SK-MEL-5 (cell line): ENCODE measurements around the gene MICAL2. TPM values are rescaled to one million over a fixed set of nuclear protein-coding genes. Genes with fewer than 3 reads are reported as not detected.

Source experiments
- DNase-seq: peaks from one replicate; pipeline ENCODE4 v3.0.0-alpha.2; 2016; ENCODE audit warnings: low read depth, low spot score
- in situ Hi-C: cut with HindIII; loops from 2 replicates; pipeline ENCODE4 v1.10.0; 2016; ENCODE audit warnings: low sequenced_read_pairs, high pct_unique_total_duplicates, low pct_unique_long_range_greater_than_20kb
- total RNA-seq: library from RNA; depleted of rRNA; stranded (reverse); fragments of >200 nt; shearing (Covaris generic); gene quantifications from 2 replicates; pipeline ENCODE4 v1.2.3, GENCODE V29; 2014

Gene MICAL2
- total RNA-seq, 1 experiment from 2014 or later, result 1.2 TPM

GRCh38 chr11:12155696-12156095 lies 45.3 kb downstream of the MICAL2 start:
- in situ Hi-C loops, result no loop called here
- no peak for DNase-seq

DNA sequence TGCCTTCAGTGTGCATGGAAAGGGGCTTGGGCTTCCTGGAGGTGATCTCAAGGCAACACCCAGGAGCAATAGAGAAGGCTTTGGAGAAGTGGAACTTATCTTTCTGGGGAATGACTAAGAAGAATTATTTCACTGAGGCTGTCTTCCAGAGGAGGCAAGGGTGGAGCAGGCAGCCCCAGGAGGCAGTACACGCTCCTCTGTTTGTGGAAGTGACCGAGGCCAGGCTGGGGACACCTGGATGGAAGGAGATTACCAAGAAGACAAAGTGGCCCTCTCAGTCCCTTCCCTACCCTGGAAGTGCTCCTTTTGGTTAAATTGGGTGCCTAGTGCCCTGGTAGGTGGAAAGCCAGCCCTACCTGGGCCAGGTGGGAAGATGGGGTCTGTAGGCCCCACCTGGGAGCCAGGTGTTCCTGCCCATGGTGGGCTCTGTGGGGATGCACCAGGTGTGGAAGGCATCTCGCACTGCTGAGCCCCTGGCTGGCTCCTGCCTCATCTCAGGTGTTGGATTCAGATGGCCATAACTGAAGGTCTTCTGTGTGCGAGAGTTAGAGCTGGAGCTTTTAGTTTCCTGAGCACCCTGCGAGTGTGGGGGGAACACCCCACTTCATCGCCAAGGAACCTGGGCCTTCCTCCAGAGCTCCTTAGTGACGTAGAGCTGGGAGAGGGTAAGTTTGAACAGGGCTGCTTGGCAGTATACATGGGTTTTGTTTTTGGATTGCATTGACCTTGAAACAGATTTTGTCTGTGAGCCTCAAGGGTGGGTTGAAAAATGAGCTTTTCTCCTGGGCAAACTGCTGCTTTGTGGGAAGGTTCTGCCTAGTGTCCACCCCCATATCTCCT lies 46.1 kb downstream of the MICAL2 start:
- in situ Hi-C loops, result no loop called here
- no peak for DNase-seq

DNA sequence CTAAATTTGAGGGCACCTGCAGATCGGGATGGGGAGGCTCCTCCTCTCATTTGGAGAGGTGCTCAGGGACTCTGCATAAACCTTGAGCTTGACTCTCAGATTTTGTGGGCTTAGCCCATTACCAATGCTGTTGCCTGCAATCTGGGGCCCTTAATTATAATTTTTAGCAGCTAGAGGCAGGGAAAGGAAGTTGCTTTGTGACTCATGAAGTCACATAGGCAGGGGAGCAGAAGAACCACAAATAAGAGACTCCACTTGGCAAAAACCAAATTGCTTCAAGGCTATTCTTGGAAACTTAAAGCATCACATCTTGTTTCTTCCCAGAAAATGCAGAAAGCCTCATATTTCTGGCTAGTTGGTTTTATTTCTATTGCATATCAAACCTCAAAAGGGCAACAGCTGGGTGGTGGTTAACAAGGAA lies 46.9 kb downstream of the MICAL2 start:
- no peak for DNase-seq
- in situ Hi-C loops, result no loop called here

DNA sequence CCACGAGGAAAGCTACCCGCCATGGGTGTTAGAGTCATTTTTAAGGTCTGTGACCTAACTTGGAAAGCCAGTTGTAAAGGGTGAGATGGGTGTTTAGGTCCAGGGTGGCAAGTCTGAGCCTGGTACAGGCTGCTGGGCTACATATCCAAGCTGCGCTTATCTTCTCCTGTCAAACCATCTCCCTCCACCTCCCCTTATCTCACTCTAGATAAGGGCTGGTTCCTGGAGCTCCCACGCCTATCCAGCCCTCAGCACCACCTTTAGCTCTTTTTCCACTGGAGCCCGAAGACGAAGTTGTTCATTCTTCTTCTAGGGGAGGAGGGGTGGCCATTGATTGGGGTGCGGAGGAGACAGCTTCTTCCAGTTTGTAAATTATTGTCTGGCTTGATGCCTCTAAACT lies 48.5 kb downstream of the MICAL2 start:
- in situ Hi-C loops, result no loop called here

GRCh38 chr11:12159351-12160099 lies 49.1 kb downstream of the MICAL2 start:
- in situ Hi-C loops, result loop anchor here (10.0 kb wide), 1 partner anchor 105 kb away; no protein-coding TSS in a partner anchor
- no peak for DNase-seq

More for the DNA sequence above, 48.5 kb downstream of the MICAL2 start:
- DNase-seq, result no peak

- in situ Hi-C loops, result loop anchor here (10.0 kb wide), 1 partner anchor 105 kb away; no protein-coding TSS in a partner anchor
Measured at GRCh38 chr11:12160231-12160630, 49.8 kb downstream of the MICAL2 start.

DNA sequence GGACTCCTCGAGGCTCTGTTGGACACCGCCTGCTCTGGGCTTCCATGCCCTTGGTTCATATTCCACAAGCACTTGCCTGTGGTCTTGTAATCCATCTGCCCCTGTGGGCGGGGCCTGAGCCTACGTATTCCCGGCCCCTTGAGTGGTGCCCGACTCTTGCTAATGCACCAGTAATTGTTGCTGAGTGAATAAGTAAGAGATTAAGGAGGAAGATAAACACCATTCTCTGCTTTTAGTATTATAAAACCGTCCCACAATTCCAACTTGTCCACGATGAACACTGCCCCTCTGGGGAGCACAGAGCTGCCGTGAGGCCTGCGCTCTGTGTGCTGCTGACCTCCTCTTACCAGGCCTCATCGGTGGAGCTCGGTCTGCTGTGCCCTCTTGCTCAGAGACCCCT lies 50.3 kb downstream of the MICAL2 start:
- in situ Hi-C loops, result loop anchor here (10.0 kb wide), 1 partner anchor 104 kb away; no protein-coding TSS in a partner anchor
- no peak for DNase-seq

More at GRCh38 chr11:12160231-12160630, 49.8 kb downstream of the MICAL2 start:
- DNase-seq, result no peak

DNA sequence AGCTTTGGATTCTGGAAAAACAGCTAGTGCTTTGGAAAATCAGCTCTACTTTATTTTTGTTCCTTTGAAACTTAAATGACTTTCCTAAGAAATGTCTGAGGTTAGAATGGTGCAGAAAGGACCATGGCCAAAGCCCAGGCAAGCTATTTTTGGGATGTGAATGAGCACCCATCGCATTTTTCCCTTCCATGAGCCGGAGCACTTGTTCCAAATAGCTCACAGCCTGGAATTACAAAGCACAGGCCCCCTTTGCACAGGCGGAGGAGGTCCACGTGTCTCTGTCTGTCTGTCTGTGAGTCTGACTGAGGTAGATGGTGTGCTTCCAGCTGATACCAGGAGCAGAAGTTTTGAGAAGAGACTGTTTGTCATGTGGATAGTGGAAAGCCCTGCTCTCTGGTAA lies 50.7 kb downstream of the MICAL2 start:
- in situ Hi-C loops, result loop anchor here (10.0 kb wide), 1 partner anchor 104 kb away; no protein-coding TSS in a partner anchor
- no peak for DNase-seq

GRCh38 chr11:12161603-12162350 lies 51.4 kb downstream of the MICAL2 start:
- no peak for DNase-seq
- in situ Hi-C loops, result loop anchor here (10.0 kb wide), 1 partner anchor 103 kb away; no protein-coding TSS in a partner anchor

- in situ Hi-C loops, result loop anchor here (10.0 kb wide), 1 partner anchor 102 kb away; no protein-coding TSS in a partner anchor
- peak; percentile 43 for DNase-seq
Measured at GRCh38 chr11:12162652-12163051, 52.3 kb downstream of the MICAL2 start.

DNA sequence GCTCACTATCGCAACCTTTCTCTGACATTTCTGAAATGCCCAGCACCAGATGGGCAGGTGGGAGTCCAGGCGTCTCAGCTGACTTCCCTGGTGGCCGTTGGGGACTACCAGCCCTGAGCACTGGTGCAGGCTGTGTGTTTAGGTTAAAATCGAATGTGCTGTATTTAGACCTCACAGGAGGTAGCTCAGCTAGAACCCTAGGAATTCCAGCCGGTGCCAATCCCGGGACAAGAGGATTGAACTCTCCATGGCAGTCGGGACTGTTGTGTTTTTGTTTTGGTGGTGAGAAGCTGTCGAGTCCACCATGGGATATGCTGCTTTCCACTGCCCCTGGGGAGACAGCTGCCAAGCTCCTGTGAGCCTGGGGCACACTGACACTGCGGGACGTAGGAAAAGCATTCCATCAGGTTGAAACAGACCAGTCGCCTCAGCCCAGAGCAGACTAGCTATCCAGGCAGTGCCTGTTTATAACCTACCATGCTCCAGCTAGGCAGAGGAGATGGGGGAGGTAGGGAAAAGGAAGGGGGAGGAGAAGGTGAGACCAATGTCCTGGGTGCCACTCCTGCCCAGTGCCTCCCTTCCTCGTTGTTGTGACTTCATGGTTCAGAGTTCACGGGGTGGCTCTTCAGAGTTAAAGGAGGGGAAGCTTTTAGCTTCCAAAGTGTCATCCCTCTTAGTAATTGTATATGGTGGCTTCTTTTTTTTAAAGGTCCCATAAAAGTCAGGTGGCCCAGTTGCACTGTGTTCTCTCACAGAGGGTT lies 53.0 kb downstream of the MICAL2 start:
- in situ Hi-C loops, result loop anchor here (10.0 kb wide), 1 partner anchor 101 kb away; no protein-coding TSS in a partner anchor
- peak; percentile 25 for DNase-seq

DNA sequence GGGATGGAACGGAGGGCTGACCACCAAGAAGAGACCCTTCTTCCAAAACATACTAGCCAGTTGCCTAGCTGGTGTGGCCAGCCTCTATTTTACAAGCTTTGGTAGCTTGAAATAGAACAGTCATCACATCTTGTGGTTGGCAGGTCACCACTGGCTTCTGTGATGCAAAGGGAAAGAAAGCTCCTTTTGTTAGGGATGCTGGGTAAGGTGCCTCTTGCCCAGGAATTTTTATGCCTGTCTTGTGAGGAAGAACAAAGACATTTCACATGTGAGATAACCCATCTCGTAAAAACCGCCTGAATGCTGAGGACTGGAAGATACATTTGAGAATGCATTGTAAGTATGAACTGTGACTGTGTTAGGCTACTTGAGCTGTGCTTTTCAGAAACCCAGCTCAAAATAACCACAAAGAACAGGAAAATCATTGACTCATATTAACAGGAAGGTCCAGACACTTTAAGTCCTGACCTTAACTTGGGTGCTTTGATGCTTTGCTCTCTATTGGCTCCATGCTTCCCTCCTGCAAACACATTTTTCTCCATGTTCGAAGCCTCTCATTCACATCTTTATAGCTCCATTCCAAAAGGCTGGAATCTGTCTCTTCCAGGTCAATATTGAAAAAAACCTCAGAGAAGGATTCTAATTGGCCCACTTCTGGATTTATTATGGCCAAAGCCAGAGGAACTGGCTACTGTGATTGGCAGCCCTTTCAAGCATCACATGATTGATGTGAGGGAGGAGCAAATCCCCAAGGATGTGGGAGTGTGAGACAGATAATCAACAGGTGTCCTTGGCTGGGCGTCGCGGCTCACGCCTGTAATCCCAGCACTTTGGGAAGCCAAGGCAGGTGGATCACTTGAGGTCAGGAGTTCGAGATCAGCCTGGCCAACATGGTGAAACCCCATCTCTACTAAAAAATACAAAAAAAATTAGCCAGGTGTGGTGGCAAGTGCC lies 53.9 kb downstream of the MICAL2 start:
- peak; percentile 98 for DNase-seq
- in situ Hi-C loops, result loop anchor here (10.0 kb wide), 1 partner anchor 100 kb away; no protein-coding TSS in a partner anchor

GRCh38 chr11:12165237-12165875 lies 55.0 kb downstream of the MICAL2 start:
- DNase-seq, result no peak
- in situ Hi-C loops, result loop anchor here (10.0 kb wide), 1 partner anchor 99 kb away; no protein-coding TSS in a partner anchor

- no peak for DNase-seq
- in situ Hi-C loops, result loop anchor here (10.0 kb wide), 1 partner anchor 98 kb away; no protein-coding TSS in a partner anchor
Measured at GRCh38 chr11:12166299-12167060, 56.1 kb downstream of the MICAL2 start.
